SH-SY5Y (cell line): ENCODE results near the gene DENND2D.

Experiments used
- GATA2 ChIP-seq: IDR thresholded peaks from 2 replicates; pipeline ENCODE4 v1.6.1; 2011; ENCODE audit warnings: mild to moderate bottlenecking, low read depth, low read length
- GATA3 ChIP-seq: IDR thresholded peaks from 2 replicates; pipeline ENCODE4 v1.6.1; 2011; ENCODE audit warnings: low read depth, mild to moderate bottlenecking, low read length, moderate library complexity

- TF ChIP-seq GATA2 (no peak), GATA3 (no peak)
Measured at GRCh38 chr1:111221276-111221632, 20.8 kb upstream of the DENND2D start.
